ENCODE data around the gene UTP11.

The UTP11 gene

GRCh38 chr1:37989361-37989930 lies 23.1 kb upstream of the UTP11 start:
- Histone ChIP-seq H3K27ac (ENCODE audit: low read length) (peak overlapping the region; percentile 74), H3K36me3 (replicated peaks; ENCODE audit: low read depth, low read length) (peaks cover 15% of the 10 kb centered on the region), H3K9me3 (ENCODE audit: insufficient read depth, low read length) (no peaks in the 10 kb centered on the region), H3K9ac (ENCODE audit: low read length) (peak overlapping the region; percentile 90), H3K27me3 (ENCODE audit: low read depth, low read length) (no peaks in the 10 kb centered on the region), H3K4me1 (ENCODE audit: low read length) (peaks cover 7% of the 10 kb centered on the region), H3K4me3 (ENCODE audit: low read length) (peak overlapping the region; percentile 88), H3K4me2 (ENCODE audit: low read length) (peak overlapping the region; percentile 40), H3K79me2 (ENCODE audit: low read length) (peaks cover 30% of the 10 kb centered on the region), H2AFZ (ENCODE audit: low read depth, low read length) (no peak overlapping the region), H4K20me1 (ENCODE audit: insufficient read depth, low read length) (no peaks in the 10 kb centered on the region)
- TF ChIP-seq CTCF (IDR thresholded peaks at IDR 0.05; ENCODE audit: low read depth, low read length) (no peak), EZH2phosphoT487 (IDR thresholded peaks at IDR 0.05; ENCODE audit: low read depth) (no peak)

GRCh38 chr1:37994886-37995566 lies 17.5 kb upstream of the UTP11 start:
- peak overlapping the region; percentile 74 for H3K4me2 ChIP-seq (ENCODE audit: low read length)
- peaks cover 11% of the 10 kb centered on the region for H3K4me1 ChIP-seq (ENCODE audit: low read length)
- no peaks in the 10 kb centered on the region for H3K9me3 ChIP-seq (ENCODE audit: insufficient read depth, low read length)
- TF ChIP-seq EZH2phosphoT487 (IDR thresholded peaks at IDR 0.05; ENCODE audit: low read depth), result no peak
- no peak for TF ChIP-seq CTCF (IDR thresholded peaks at IDR 0.05; ENCODE audit: low read depth, low read length)
- H3K27ac ChIP-seq (ENCODE audit: low read length), result no peak overlapping the region
- 0 out of 2 replicates have a peak overlapping the region, but pooled peaks have one; percentile 39 for H2AFZ ChIP-seq (ENCODE audit: low read depth, low read length)
- H3K36me3 ChIP-seq (replicated peaks; ENCODE audit: low read depth, low read length), result no peaks in the 10 kb centered on the region
- no peaks in the 10 kb centered on the region for H4K20me1 ChIP-seq (ENCODE audit: insufficient read depth, low read length)
- no peaks in the 10 kb centered on the region for H3K27me3 ChIP-seq (ENCODE audit: low read depth, low read length)
- H3K9ac ChIP-seq (ENCODE audit: low read length), result no peak overlapping the region
- 0 out of 2 replicates have a peak, but pooled peaks cover 3% of the 10 kb centered on the region for H3K79me2 ChIP-seq (ENCODE audit: low read length)
- peak overlapping the region; percentile 67 for H3K4me3 ChIP-seq (ENCODE audit: low read length)

GRCh38 chr1:37995751-37996345 lies 16.7 kb upstream of the UTP11 start:
- H3K9ac ChIP-seq (ENCODE audit: low read length), result peak overlapping the region; percentile 22; the same call in 1 of the 2 replicates

More at GRCh38 chr1:37995751-37996345, 16.7 kb upstream of the UTP11 start:
- Histone ChIP-seq H3K4me3 (ENCODE audit: low read length) (peak overlapping the region; percentile 67), H4K20me1 (ENCODE audit: insufficient read depth, low read length) (no peaks in the 10 kb centered on the region), H3K4me2 (ENCODE audit: low read length) (peak overlapping the region; percentile 74), H2AFZ (ENCODE audit: low read depth, low read length) (no peak overlapping the region; the same call in 1 of the 2 replicates), H3K79me2 (ENCODE audit: low read length) (0 out of 2 replicates have a peak, but pooled peaks cover 2% of the 10 kb centered on the region), H3K27me3 (ENCODE audit: low read depth, low read length) (no peaks in the 10 kb centered on the region), H3K9me3 (ENCODE audit: insufficient read depth, low read length) (no peaks in the 10 kb centered on the region), H3K36me3 (replicated peaks; ENCODE audit: low read depth, low read length) (no peaks in the 10 kb centered on the region), H3K4me1 (ENCODE audit: low read length) (peaks cover 11% of the 10 kb centered on the region), H3K27ac (ENCODE audit: low read length) (no peak overlapping the region)
- no peak for TF ChIP-seq CTCF (IDR thresholded peaks at IDR 0.05; ENCODE audit: low read depth, low read length)
- TF ChIP-seq EZH2phosphoT487 (IDR thresholded peaks at IDR 0.05; ENCODE audit: low read depth), result no peak

All from OCI-LY3 (cell line).